ENCODE measurements around the gene NOTCH2. TPM values are rescaled to one million over a fixed set of nuclear protein-coding genes. Genes with fewer than 3 reads are reported as not detected.
A peak's percentile ranks its signal among the peaks of the same experiment; 100 is the strongest.

Gene NOTCH2
- total RNA-seq, 3 donors from 2014 or later, result 57.7 to 99.3 (median 60.8) TPM

- Histone ChIP-seq H3K4me1 (ENCODE audit: low read depth) (no peaks in the 10 kb centered on the region), H3K4me3 (no peak overlapping the region), H3K36me3 (ENCODE audit: low read depth) (no peaks in the 10 kb centered on the region), H3K9me3 (no peaks in the 10 kb centered on the region)
- no peak for TF ChIP-seq CTCF (IDR thresholded peaks at IDR 0.05)
- DNase-seq (no peak), ATAC-seq (no peak)
- intact Hi-C loops (cut with DNase I, micrococcal nuclease), result no loop called here
Measured at GRCh38 chr1:119952496-119952895, 117.0 kb downstream of the NOTCH2 start.

- H3K36me3 ChIP-seq (ENCODE audit: low read depth), result no peaks in the 10 kb centered on the region
- no peaks in the 10 kb centered on the region for H3K9me3 ChIP-seq
- H3K4me1 ChIP-seq (ENCODE audit: low read depth), result no peaks in the 10 kb centered on the region
- H3K4me3 ChIP-seq, result no peak overlapping the region
- intact Hi-C loops (cut with DNase I, micrococcal nuclease), result no loop called here
- TF ChIP-seq CTCF (IDR thresholded peaks at IDR 0.05), result peak; percentile 51
- ATAC-seq, result peak; percentile 87
- peak; percentile 70 to 93 (median 84) for DNase-seq
Measured at GRCh38 chr1:119948342-119949214, 120.9 kb downstream of the NOTCH2 start.

DNA sequence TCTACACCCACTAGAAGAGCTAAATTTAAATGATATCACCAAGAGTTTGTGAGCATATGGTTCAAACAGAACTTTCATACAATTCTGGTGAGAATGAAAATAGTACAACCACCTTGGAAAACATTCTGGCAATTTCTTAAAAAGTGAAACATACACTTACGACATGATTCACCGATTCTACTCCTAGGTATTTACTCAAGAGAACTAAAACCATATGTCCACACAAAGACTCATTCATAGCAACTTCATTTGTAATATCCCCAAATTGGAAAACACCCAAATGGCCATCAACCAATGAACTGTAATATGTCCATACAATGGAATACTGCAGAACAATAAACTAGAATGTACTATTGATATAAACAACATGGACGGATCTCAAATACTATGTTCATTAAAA, 122.0 kb downstream of the NOTCH2 start:
- intact Hi-C loops (cut with DNase I, micrococcal nuclease), result no loop called here
- H3K36me3 ChIP-seq (ENCODE audit: low read depth), result no peaks in the 10 kb centered on the region
- ATAC-seq (no peak), DNase-seq (no peak)
- H3K9me3 ChIP-seq, result no peaks in the 10 kb centered on the region
- H3K4me1 ChIP-seq (ENCODE audit: low read depth), result no peaks in the 10 kb centered on the region
- TF ChIP-seq CTCF (IDR thresholded peaks at IDR 0.05), result no peak
- H3K4me3 ChIP-seq, result no peak overlapping the region

DNA sequence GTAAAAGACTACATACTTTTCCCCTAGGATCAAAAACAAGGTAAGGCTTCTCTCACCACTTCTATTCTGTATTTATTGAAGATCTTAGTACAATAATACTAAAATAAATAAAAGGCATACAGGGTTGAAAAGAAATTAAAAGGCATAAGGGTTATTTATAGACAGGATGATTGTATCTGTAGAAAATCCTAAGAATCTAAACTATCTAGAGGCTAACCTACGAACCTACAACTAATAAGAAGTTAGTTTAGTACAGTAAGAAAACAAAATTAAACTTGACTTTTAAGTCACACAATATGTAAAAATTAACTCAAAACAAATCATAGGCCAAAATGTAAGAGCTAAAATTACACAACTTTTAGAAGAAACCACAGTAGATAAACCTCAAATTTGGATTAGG, 122.7 kb downstream of the NOTCH2 start:
- intact Hi-C loops (cut with DNase I, micrococcal nuclease), result no loop called here
- ATAC-seq (no peak), DNase-seq (no peak)

GRCh38 chr1:119943216-119943615, 126.2 kb downstream of the NOTCH2 start:
- intact Hi-C loops (cut with DNase I, micrococcal nuclease), result no loop called here
- Histone ChIP-seq H3K4me3 (no peak overlapping the region), H3K4me1 (ENCODE audit: low read depth) (no peaks in the 10 kb centered on the region), H3K36me3 (ENCODE audit: low read depth) (no peaks in the 10 kb centered on the region), H3K9me3 (no peaks in the 10 kb centered on the region)
- ATAC-seq (no peak), DNase-seq (no peak)
- no peak for TF ChIP-seq CTCF (IDR thresholded peaks at IDR 0.05)

More for the DNA sequence above, 122.7 kb downstream of the NOTCH2 start:
- H3K4me1 ChIP-seq (ENCODE audit: low read depth), result no peaks in the 10 kb centered on the region
- no peaks in the 10 kb centered on the region for H3K9me3 ChIP-seq
- TF ChIP-seq CTCF (IDR thresholded peaks at IDR 0.05), result no peak
- H3K36me3 ChIP-seq (ENCODE audit: low read depth), result no peaks in the 10 kb centered on the region
- H3K4me3 ChIP-seq, result no peak overlapping the region

Measured in mucosa of descending colon (tissue), 3 donors.